Heart left ventricle (tissue), 13 donors: Measurements from ENCODE around the gene MEIS2.

Source experiments
- POLR2A ChIP-seq, 2 donors: fragments of 450-650 bp; IDR thresholded peaks; one replicate each; pipeline ENCODE4 v1.6.1; 2017; ENCODE audit warnings: antibody characterized with exemption in 2 of 2, mild to moderate bottlenecking in 2 of 2, moderate library complexity in 2 of 2
- TF ChIP-seq, protein P1 (sequence below), 12 donors: fragments of 200-600 bp; sonication (generic) in 4 of 12; IDR thresholded peaks; one replicate each; pipeline versions ENCODE4 v1.5.0 to v1.8.0; 2018 to 2022; ENCODE audit warnings: antibody characterized with exemption in 12 of 12, mild to moderate bottlenecking in 5 of 12
- donor health status: ischemic (EF 13 %, LVEDD 7.1; RV severe dilation, severe dysfunction).
- donor health status: DM: no; HTN: yes; CAD: no.
- donor health status: DM: no; HTN: no; CAD: no.
- donor health status: ischemic (EF 25% LVEDD 6.9; RV normal size, moderate dysfunction).
- donor health status: ischemic (EF 25% LVEDD 5.7; RV mildly dilated, moderate dysfunction).
- donor health status: ischemic (EF 35%, LVEDD 5.7; RV mildly dilated, moderate dysfunction).
- donor health status: nonischemic (EF 11% LVEDD 7.7; RV severe dilation, severe dysfunction).
- donor health status: DM: yes; HTN: yes; CAD: no.
- donor health status: PGD.
- donor health status: ischemic (EF 29% LVEDD 5.4; RV normal size, mild dysfunction).
- donor health status: nonischemic (EF 23%, LVEDD 6.1; RV moderate dilation, normal function).

DNA sequence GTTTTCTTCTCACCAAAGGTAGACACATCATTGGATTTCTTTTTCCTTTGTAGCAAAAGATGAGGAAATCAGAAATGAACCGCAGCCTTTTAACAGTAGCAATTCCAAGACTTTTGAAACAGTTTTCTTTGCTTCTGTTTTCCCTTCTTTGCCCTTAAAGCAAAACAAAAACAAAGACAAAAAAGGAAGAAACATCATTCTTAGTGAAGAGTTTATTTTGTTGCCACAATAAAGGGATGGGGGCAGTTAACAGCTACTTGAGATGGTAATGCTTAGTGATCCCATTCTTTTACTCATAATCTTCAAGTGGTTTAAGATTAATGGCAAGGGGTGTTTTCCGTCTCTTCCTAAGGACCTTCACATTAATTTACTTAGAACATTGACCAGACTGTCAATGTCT is 218.8 kb downstream of the MEIS2 start:
- no peak for TF ChIP-seq POLR2A (IDR thresholded peaks at IDR 0.05)
- TF ChIP-seq, protein P1, sequence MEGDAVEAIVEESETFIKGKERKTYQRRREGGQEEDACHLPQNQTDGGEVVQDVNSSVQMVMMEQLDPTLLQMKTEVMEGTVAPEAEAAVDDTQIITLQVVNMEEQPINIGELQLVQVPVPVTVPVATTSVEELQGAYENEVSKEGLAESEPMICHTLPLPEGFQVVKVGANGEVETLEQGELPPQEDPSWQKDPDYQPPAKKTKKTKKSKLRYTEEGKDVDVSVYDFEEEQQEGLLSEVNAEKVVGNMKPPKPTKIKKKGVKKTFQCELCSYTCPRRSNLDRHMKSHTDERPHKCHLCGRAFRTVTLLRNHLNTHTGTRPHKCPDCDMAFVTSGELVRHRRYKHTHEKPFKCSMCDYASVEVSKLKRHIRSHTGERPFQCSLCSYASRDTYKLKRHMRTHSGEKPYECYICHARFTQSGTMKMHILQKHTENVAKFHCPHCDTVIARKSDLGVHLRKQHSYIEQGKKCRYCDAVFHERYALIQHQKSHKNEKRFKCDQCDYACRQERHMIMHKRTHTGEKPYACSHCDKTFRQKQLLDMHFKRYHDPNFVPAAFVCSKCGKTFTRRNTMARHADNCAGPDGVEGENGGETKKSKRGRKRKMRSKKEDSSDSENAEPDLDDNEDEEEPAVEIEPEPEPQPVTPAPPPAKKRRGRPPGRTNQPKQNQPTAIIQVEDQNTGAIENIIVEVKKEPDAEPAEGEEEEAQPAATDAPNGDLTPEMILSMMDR (IDR thresholded peaks at IDR 0.05), result no peak
